ENCODE results near the gene ICAM4.
"Not testable (repeated sequence)": the region's sequence is repeated elsewhere in the genome, so short reads cannot be mapped to it uniquely, and the experiment has no call there.

Gene ICAM4

GRCh38 chr19:10277795-10278589, 8.8 kb upstream of the ICAM4 start:
- Histone ChIP-seq H3K4me2 (ENCODE audit: low read length) (0 out of 2 replicates have a peak overlapping the region, but pooled peaks have one; percentile 0), H3K36me3 (replicated peaks; ENCODE audit: low read depth, low read length) (peaks cover 64% of the 10 kb centered on the region), H4K20me1 (ENCODE audit: insufficient read depth, low read length) (peaks cover 86% of the 10 kb centered on the region), H3K79me2 (ENCODE audit: low read length) (peaks cover 94% of the 10 kb centered on the region), H3K27me3 (ENCODE audit: low read depth, low read length) (no peaks in the 10 kb centered on the region), H3K9me3 (ENCODE audit: insufficient read depth, low read length) (no peaks in the 10 kb centered on the region), H3K9ac (ENCODE audit: low read length) (no peak overlapping the region), H3K4me3 (ENCODE audit: low read length) (no peak overlapping the region), H3K27ac (ENCODE audit: low read length) (peak overlapping the region; percentile 27), H2AFZ (ENCODE audit: low read depth, low read length) (no peak overlapping the region), H3K4me1 (ENCODE audit: low read length) (peaks cover 49% of the 10 kb centered on the region)
- no peak for TF ChIP-seq CTCF (IDR thresholded peaks at IDR 0.05; ENCODE audit: low read depth, low read length)
- no peak for TF ChIP-seq EZH2phosphoT487 (IDR thresholded peaks at IDR 0.05; ENCODE audit: low read depth)

GRCh38 chr19:10278935-10279334, 7.8 kb upstream of the ICAM4 start:
- Histone ChIP-seq H3K4me3 (ENCODE audit: low read length) (no peak overlapping the region), H2AFZ (ENCODE audit: low read depth, low read length) (no peak overlapping the region), H3K4me2 (ENCODE audit: low read length) (no peak overlapping the region), H3K27me3 (ENCODE audit: low read depth, low read length) (no peaks in the 10 kb centered on the region), H3K27ac (ENCODE audit: low read length) (peak overlapping the region; percentile 27), H3K4me1 (ENCODE audit: low read length) (peaks cover 41% of the 10 kb centered on the region), H3K9ac (ENCODE audit: low read length) (no peak overlapping the region), H3K9me3 (ENCODE audit: insufficient read depth, low read length) (no peaks in the 10 kb centered on the region), H3K36me3 (replicated peaks; ENCODE audit: low read depth, low read length) (peaks cover 72% of the 10 kb centered on the region), H4K20me1 (ENCODE audit: insufficient read depth, low read length) (peaks cover 89% of the 10 kb centered on the region), H3K79me2 (ENCODE audit: low read length) (peaks cover 94% of the 10 kb centered on the region)
- no peak for TF ChIP-seq CTCF (IDR thresholded peaks at IDR 0.05; ENCODE audit: low read depth, low read length)
- TF ChIP-seq EZH2phosphoT487 (IDR thresholded peaks at IDR 0.05; ENCODE audit: low read depth): no peak

- Histone ChIP-seq H3K4me2 (ENCODE audit: low read length) (no peak overlapping the region), H3K4me3 (ENCODE audit: low read length) (no peak overlapping the region), H3K27me3 (ENCODE audit: low read depth, low read length) (no peaks in the 10 kb centered on the region), H3K9me3 (ENCODE audit: insufficient read depth, low read length) (no peaks in the 10 kb centered on the region), H3K9ac (ENCODE audit: low read length) (no peak overlapping the region), H3K36me3 (replicated peaks; ENCODE audit: low read depth, low read length) (peaks cover 74% of the 10 kb centered on the region), H3K79me2 (ENCODE audit: low read length) (peaks cover 85% of the 10 kb centered on the region), H2AFZ (ENCODE audit: low read depth, low read length) (no peak overlapping the region), H3K4me1 (ENCODE audit: low read length) (peaks cover 32% of the 10 kb centered on the region), H3K27ac (ENCODE audit: low read length) (no peak overlapping the region), H4K20me1 (ENCODE audit: insufficient read depth, low read length) (peaks cover 89% of the 10 kb centered on the region)
- no peak for TF ChIP-seq CTCF (IDR thresholded peaks at IDR 0.05; ENCODE audit: low read depth, low read length)
- no peak for TF ChIP-seq EZH2phosphoT487 (IDR thresholded peaks at IDR 0.05; ENCODE audit: low read depth)
Observed at GRCh38 chr19:10279737-10280442, 6.9 kb upstream of the ICAM4 start.

GRCh38 chr19:10282043-10282442, 4.7 kb upstream of the ICAM4 start:
- H3K4me1 ChIP-seq (ENCODE audit: low read length): peaks cover 18% of the 10 kb centered on the region
- H3K9ac ChIP-seq (ENCODE audit: low read length); H3K9me3 ChIP-seq (ENCODE audit: insufficient read depth, low read length); H3K4me3 ChIP-seq (ENCODE audit: low read length); H3K27ac ChIP-seq (ENCODE audit: low read length); H3K4me2 ChIP-seq (ENCODE audit: low read length); H2AFZ ChIP-seq (ENCODE audit: low read depth, low read length); H3K27me3 ChIP-seq (ENCODE audit: low read depth, low read length): not testable (repeated sequence)
- peaks cover 64% of the 10 kb centered on the region for H3K79me2 ChIP-seq (ENCODE audit: low read length)
- peaks cover 79% of the 10 kb centered on the region for H3K36me3 ChIP-seq (replicated peaks; ENCODE audit: low read depth, low read length)
- H4K20me1 ChIP-seq (ENCODE audit: insufficient read depth, low read length): peaks cover 93% of the 10 kb centered on the region

Data from OCI-LY3 (cell line).